Kidney epithelial cell (primary cell): ENCODE data around the gene OLFML2B. TPM values are rescaled to one million over a fixed set of nuclear protein-coding genes. Genes with fewer than 3 reads are reported as not detected.
"Not testable (repeated sequence)": the region's sequence is repeated elsewhere in the genome, so short reads cannot be mapped to it uniquely, and the experiment has no call there.

Experiments used
- DNase-seq: peaks from one replicate; pipeline ENCODE4 v3.0.0-alpha.2; 2010; ENCODE audit warnings: low read depth
- H3K27me3 ChIP-seq: 2 replicates; pipeline ENCODE4 v1.6.0; 2011; ENCODE audit warnings: low read length; ENCODE audit not compliant: control insufficient read depth, insufficient read depth
- H3K36me3 ChIP-seq: 2 replicates; pipeline ENCODE4 v1.5.1; 2011; ENCODE audit warnings: low read length; ENCODE audit not compliant: control insufficient read depth, insufficient read depth
- H3K4me3 ChIP-seq: 2 replicates; pipeline ENCODE4 v1.5.1; 2011; ENCODE audit warnings: low read depth, mild to moderate bottlenecking, control low read depth, low read length
- total RNA-seq: library from RNA; depleted of rRNA; stranded (reverse); fragments of >200 nt; gene quantifications from 2 replicates; pipeline ENCODE4 v1.2.3, GENCODE V29; 2015
- TF ChIP-seq, protein P1 (sequence below): IDR thresholded peaks from 2 replicates; pipeline ENCODE4 v1.5.1; 2011; ENCODE audit warnings: mild to moderate bottlenecking, moderate library complexity, low read length, control low read depth, inconsistent platforms; ENCODE audit not compliant: insufficient read depth, poor library complexity, severe bottlenecking

Gene OLFML2B
- total RNA-seq, 1 donor from 2014 or later, result 3.1 TPM

DNA sequence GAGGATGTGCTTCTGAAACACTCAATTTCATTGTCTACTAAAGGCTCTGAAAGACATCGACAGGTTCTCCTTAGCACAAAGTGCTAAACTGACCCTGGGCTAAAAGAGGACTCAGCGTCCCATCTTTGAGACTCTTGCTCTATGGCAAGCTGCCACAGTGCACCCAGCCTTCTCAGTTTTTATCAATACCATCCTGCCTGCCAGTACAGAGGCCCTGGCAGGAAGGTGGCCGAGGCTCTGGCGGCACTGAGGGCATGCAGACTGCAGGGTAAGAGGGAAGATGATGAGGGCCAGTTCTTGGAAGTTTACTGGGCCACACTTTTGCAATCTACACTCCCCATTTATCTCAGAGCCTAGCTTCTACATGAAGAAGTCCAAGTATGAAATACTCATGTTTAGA lies 5.3 kb downstream of the OLFML2B start:
- no peaks in the 10 kb centered on the region for H3K36me3 ChIP-seq
- no peaks in the 10 kb centered on the region for H3K27me3 ChIP-seq
- TF ChIP-seq, protein P1, sequence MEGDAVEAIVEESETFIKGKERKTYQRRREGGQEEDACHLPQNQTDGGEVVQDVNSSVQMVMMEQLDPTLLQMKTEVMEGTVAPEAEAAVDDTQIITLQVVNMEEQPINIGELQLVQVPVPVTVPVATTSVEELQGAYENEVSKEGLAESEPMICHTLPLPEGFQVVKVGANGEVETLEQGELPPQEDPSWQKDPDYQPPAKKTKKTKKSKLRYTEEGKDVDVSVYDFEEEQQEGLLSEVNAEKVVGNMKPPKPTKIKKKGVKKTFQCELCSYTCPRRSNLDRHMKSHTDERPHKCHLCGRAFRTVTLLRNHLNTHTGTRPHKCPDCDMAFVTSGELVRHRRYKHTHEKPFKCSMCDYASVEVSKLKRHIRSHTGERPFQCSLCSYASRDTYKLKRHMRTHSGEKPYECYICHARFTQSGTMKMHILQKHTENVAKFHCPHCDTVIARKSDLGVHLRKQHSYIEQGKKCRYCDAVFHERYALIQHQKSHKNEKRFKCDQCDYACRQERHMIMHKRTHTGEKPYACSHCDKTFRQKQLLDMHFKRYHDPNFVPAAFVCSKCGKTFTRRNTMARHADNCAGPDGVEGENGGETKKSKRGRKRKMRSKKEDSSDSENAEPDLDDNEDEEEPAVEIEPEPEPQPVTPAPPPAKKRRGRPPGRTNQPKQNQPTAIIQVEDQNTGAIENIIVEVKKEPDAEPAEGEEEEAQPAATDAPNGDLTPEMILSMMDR, result no peak
- no peak for DNase-seq
- H3K4me3 ChIP-seq, result no peak overlapping the region

DNA sequence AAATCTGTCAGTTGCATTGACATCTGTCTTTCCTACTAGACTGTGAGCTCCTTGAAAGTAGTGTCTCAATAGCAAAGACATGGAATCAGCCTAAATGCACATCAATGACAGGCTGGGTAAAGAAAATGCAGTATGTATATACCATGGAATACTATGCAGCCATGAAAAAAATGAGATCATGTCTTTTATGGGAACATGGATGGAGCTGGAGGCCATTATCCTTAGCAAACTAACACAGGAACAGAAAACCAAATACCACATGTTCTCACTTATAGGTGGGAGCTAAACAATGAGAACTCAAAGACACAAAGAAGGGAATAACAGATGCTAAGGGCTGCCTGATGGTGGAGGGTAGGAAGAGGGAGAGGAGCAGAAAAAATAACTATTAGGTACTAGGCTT lies 5.9 kb downstream of the OLFML2B start:
- not testable (repeated sequence) for H3K4me3 ChIP-seq, DNase-seq, H3K27me3 ChIP-seq

DNA sequence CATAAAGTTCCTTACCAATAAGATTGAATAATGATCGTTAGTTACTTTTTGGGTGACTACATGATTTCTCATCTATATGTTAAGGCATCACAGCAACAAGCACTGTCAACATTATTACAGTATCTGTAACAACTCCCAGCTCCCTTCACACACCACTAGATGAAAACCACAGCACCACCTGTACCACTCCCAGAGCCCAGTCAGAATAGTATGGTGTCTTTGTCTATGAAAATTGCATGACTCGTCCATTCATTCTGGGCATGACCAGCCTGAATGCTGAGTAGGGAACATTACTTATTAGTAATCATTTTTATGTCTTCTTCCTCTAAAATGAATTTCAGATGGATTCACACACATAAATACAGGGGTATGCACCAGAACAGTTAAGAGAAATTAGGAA lies 7.0 kb downstream of the OLFML2B start:
- no peaks in the 10 kb centered on the region for H3K36me3 ChIP-seq
- DNase-seq, result no peak
- no peak overlapping the region for H3K4me3 ChIP-seq
- no peaks in the 10 kb centered on the region for H3K27me3 ChIP-seq
- TF ChIP-seq, protein P1, result no peak

More for the DNA sequence above, 5.9 kb downstream of the OLFML2B start:
- H3K36me3 ChIP-seq, result not testable (repeated sequence)

DNA sequence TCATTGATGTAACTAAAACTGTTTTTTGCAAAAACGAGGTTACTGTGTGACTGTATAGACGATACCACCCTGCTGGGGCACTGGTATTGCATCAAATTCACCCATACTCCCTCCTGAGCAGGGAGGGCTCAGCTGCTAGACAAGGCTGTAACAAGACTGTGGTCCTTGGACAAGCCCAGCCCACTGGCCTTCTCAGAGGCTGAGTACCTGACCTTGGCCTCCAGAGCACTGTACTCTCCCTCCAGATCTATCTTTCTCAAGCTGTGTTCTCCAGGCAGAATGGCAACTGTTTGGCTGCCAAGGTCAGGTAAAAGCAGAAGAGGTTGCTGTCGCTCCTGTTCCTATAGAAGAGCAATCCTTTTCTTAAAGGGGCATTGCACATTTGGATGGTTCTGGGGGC lies 8.5 kb downstream of the OLFML2B start:
- Histone ChIP-seq H3K27me3 (no peaks in the 10 kb centered on the region), H3K4me3 (no peak overlapping the region), H3K36me3 (no peaks in the 10 kb centered on the region)
- TF ChIP-seq, protein P1, result no peak
- no peak for DNase-seq

DNA sequence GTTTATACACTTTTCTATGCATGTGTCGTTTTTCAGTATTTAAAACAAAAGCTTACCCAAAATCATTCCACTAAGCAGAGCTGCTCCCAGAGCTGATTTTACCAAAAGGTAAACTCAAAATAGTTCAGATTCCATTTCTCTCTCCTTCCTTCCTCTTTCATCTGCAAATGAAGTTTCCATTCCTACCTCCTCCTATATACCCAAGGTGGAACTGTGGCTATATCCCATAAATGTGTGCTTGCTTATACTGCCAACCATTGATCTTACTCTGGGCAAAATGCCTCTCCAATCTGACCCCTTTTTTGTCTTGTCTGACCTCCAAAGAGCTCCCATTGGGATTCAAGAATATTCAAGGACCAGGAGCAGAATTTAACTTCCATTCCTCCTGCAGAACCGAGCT lies 9.5 kb downstream of the OLFML2B start:
- Histone ChIP-seq H3K4me3 (no peak overlapping the region), H3K27me3 (no peaks in the 10 kb centered on the region), H3K36me3 (no peaks in the 10 kb centered on the region)
- no peak for DNase-seq
- TF ChIP-seq, protein P1, result no peak

DNA sequence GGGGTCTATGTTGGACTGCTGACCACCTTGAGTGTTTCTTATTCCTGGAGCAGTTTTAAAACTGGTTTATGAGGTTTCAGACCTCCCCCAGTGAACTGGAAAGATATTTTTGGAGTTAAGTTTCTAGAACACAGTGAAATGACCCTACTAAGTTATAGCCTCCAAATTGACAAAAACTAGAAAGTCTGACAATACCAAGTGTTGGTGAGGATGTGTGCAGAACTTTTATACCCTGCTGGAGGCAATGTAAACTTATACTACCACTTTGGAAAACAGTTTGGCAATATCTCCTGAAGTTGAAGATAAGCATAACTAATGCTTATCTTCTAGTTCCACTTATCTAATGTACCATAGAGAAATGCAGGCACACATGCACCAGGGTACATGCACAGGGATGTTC lies 10.4 kb downstream of the OLFML2B start:
- DNase-seq, result no peak
- H3K4me3 ChIP-seq, result no peak overlapping the region
- H3K27me3 ChIP-seq, result no peaks in the 10 kb centered on the region
- H3K36me3 ChIP-seq, result no peaks in the 10 kb centered on the region
- TF ChIP-seq, protein P1, result no peak
